H1 (cell line): ENCODE results near the gene CRTC1. TPM values are rescaled to one million over a fixed set of nuclear protein-coding genes. Genes with fewer than 3 reads are reported as not detected.

Source experiments
- BACH1 ChIP-seq: IDR thresholded peaks from 2 replicates; pipeline ENCODE4 v1.6.1; 2012; ENCODE audit warnings: low read length, improper control_type of control experiment
- BCL11A ChIP-seq, 2 experiments: IDR thresholded peaks; one replicate each; pipeline ENCODE4 v1.6.1; 2011; ENCODE audit warnings: low read depth in 2 of 2, low read length in 2 of 2, mild to moderate bottlenecking in 2 of 2
- BRCA1 ChIP-seq: IDR thresholded peaks from 2 replicates; pipeline ENCODE4 v1.6.1; 2012; ENCODE audit warnings: low read depth, low read length, improper control_type of control experiment
- CBX5 ChIP-seq: fragments of 300-800, 300-1000 bp; sonication (generic); IDR thresholded peaks from 2 replicates; pipeline ENCODE4 v1.7.1; 2016; ENCODE audit warnings: antibody characterized with exemption, low read length, low read depth
- CHD2 ChIP-seq: IDR thresholded peaks from 2 replicates; pipeline ENCODE4 v1.6.1; 2012; ENCODE audit warnings: low read length, improper control_type of control experiment
- CREB1 ChIP-seq: IDR thresholded peaks from 2 replicates; pipeline ENCODE4 v1.6.1; 2012; ENCODE audit warnings: inconsistent platforms
- EGR1 ChIP-seq: IDR thresholded peaks from 2 replicates; pipeline ENCODE4 v1.6.1; 2011; ENCODE audit warnings: low read depth, low read length, borderline replicate concordance
- EZH2 ChIP-seq: fragments of 200-600 bp; sonication (generic); IDR thresholded peaks from 2 replicates; pipeline ENCODE4 v1.7.1; 2012; ENCODE audit warnings: low read depth, mild to moderate bottlenecking, moderate library complexity, low read length, inconsistent platforms; ENCODE audit not compliant: severe bottlenecking
- GABPA ChIP-seq: IDR thresholded peaks from 2 replicates; pipeline ENCODE4 v1.6.1; 2011; ENCODE audit warnings: mild to moderate bottlenecking, low read length, moderate library complexity, borderline replicate concordance; ENCODE audit not compliant: insufficient read depth
- KDM1A ChIP-seq: fragments of 200-600, 300-600 bp; sonication (generic); IDR thresholded peaks from 2 replicates; pipeline ENCODE4 v1.7.1; 2016; ENCODE audit warnings: mild to moderate bottlenecking, low read length, borderline replicate concordance
- MAFK ChIP-seq: IDR thresholded peaks from 2 replicates; pipeline ENCODE4 v1.6.1; 2012; ENCODE audit warnings: low read depth, mild to moderate bottlenecking, improper control_type of control experiment, low read length
- PHF8 ChIP-seq: fragments of 200-600 bp; sonication (generic); conservative IDR thresholded peaks from 2 replicates; pipeline ENCODE4 v1.7.1; 2012; ENCODE audit warnings: low read depth, mild to moderate bottlenecking, inconsistent platforms, low read length, moderate library complexity
- POLR2A ChIP-seq, 2 experiments: IDR thresholded peaks; 1 replicate in 1 of 2; 2 replicates in 1 of 2; pipeline ENCODE4 v1.6.1; 2011; ENCODE audit warnings: low read depth in 2 of 2, low read length in 2 of 2, mild to moderate bottlenecking in 2 of 2; ENCODE audit errors: control extremely low read depth in 1 of 2
- POLR2AphosphoS5 ChIP-seq: IDR thresholded peaks from 2 replicates; pipeline ENCODE4 v1.6.1; 2011; ENCODE audit warnings: low read depth, low read length
- SAP30 ChIP-seq: fragments of 300-600 bp; sonication (generic); IDR thresholded peaks from 2 replicates; pipeline ENCODE4 v1.7.1; 2012; ENCODE audit warnings: low read length, moderate library complexity, mild to moderate bottlenecking, inconsistent platforms; ENCODE audit not compliant: insufficient read depth, insufficient replicate concordance
- SIRT6 ChIP-seq: IDR thresholded peaks from one replicate; pipeline ENCODE4 v1.7.1; 2012; ENCODE audit warnings: low read length, inconsistent platforms
- TEAD4 ChIP-seq: IDR thresholded peaks from 2 replicates; pipeline ENCODE4 v1.6.1; 2012; ENCODE audit warnings: low read depth, low read length, inconsistent platforms, mixed read lengths
- YY1 ChIP-seq: IDR thresholded peaks from 2 replicates; pipeline ENCODE4 v1.6.1; 2011; ENCODE audit warnings: low read depth, mild to moderate bottlenecking, low read length
- ZNF274 ChIP-seq: IDR thresholded peaks from 2 replicates; pipeline ENCODE4 v1.7.0; 2012; ENCODE audit warnings: low read length, borderline replicate concordance; ENCODE audit errors: extremely low read depth
- polyA plus RNA-seq, 7 experiments: library from polyadenylated mRNA; depleted of rRNA in 3 of 7; stranded (reverse) in 5 of 7; unstranded in 2 of 7; fragments of >200 nt in 5 of 7; fragments of 200-250 nt in 2 of 7; gene quantifications; 1 replicate in 5 of 7; 2 replicates in 1 of 7; 4 replicates in 1 of 7; pipeline versions ENCODE4 v1.2.1 to v1.2.3, GENCODE V29; 2011 to 2013; ENCODE audit warnings: missing spikeins in 2 of 7, mixed read lengths in 2 of 7
- total RNA-seq: library from RNA; stranded (reverse); fragmentation: NEBNext Ultra II Directional; extraction: Animal tissue kit (Norgen Biotek cat#: 25700); gene quantifications from 2 replicates; pipeline ENCODE4 v1.2.1, GENCODE V29; 2021
- TF ChIP-seq, protein P1 (sequence below), 3 experiments: IDR thresholded peaks; 1 replicate in 2 of 3; 2 replicates in 1 of 3; pipeline versions ENCODE4 v1.5.1 to v1.6.1; 2011; ENCODE audit warnings: low read length in 3 of 3, mild to moderate bottlenecking in 3 of 3, inconsistent platforms in 2 of 3, low read depth in 1 of 3, moderate library complexity in 1 of 3; ENCODE audit not compliant: insufficient read depth in 1 of 3; ENCODE audit errors: control extremely low read depth in 1 of 3
- TF ChIP-seq, protein P2 (sequence below): IDR thresholded peaks from 2 replicates; pipeline ENCODE4 v1.6.1; 2011; ENCODE audit warnings: low read length, improper control_type of control experiment

The CRTC1 gene
- total and polyA plus RNA-seq, 2 of the 8 experiments (the other 6 are each of a cell fraction or from before 2014, with no cell fraction given) = 2.9 to 8.5 TPM

DNA sequence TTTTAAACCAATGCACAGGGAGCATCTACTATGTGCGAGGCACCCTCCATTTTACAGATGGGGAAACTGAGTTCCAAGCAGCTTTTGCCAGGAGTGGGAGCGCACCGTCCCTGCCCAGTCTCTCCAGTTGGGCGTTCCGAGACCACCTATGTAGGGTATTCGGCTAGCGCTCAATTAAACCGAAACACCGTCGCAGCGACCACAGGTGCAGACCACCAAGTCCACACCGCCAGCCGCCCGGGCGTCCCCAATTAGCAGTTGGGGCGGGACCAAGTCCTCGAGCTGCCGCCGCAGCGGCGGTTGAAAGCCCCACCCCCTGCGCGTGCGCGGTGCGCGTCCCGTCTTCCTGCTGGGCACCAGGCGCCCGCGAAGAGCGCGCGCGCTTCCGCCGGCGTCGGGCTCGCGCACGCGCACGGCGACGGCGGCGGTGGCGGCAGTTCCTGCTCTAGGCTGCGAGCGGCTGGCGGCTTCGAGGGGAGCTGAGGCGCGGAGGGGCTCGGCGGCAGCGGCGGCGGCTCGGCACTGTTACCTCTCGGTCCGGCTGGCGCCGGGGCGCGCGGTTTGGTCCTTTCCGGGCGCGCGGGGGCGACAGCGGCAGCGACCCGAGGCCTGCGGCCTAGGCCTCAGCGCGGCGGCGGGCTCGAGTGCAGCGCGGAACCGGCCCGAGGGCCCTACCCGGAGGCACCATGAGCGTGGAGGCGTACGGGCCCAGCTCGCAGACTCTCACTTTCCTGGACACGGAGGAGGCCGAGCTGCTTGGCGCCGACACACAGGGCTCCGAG lies 148.2 kb downstream of the CRTC1 start, which contains the start of gene UPF1 (continued):
- TF ChIP-seq ZNF274 (no peak), BACH1 (no peak), MAFK (no peak), TEAD4 (no peak), BRCA1 (no peak), CHD2 (no peak), EGR1 (no peak), KDM1A (peak; percentile 89), BCL11A (IDR thresholded peaks at IDR 0.05; ENCODE audit: low read depth in 2 of 2, low read length in 2 of 2) (no peak), PHF8 (peak; percentile 88), POLR2A (IDR thresholded peaks at IDR 0.05; ENCODE audit: control extremely low read depth in 1 of 2, low read depth in 2 of 2, low read length in 2 of 2) (peak; percentile 81 to 82), SAP30 (no peak), EZH2 (no peak), YY1 (no peak), CBX5 (no peak), POLR2AphosphoS5 (peak; percentile 82), GABPA (0 out of 2 replicates have a peak, but pooled peaks have one; percentile 18), CREB1 (no peak), SIRT6 (no peak)
- TF ChIP-seq, protein P1, sequence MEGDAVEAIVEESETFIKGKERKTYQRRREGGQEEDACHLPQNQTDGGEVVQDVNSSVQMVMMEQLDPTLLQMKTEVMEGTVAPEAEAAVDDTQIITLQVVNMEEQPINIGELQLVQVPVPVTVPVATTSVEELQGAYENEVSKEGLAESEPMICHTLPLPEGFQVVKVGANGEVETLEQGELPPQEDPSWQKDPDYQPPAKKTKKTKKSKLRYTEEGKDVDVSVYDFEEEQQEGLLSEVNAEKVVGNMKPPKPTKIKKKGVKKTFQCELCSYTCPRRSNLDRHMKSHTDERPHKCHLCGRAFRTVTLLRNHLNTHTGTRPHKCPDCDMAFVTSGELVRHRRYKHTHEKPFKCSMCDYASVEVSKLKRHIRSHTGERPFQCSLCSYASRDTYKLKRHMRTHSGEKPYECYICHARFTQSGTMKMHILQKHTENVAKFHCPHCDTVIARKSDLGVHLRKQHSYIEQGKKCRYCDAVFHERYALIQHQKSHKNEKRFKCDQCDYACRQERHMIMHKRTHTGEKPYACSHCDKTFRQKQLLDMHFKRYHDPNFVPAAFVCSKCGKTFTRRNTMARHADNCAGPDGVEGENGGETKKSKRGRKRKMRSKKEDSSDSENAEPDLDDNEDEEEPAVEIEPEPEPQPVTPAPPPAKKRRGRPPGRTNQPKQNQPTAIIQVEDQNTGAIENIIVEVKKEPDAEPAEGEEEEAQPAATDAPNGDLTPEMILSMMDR (IDR thresholded peaks at IDR 0.05; ENCODE audit: control extremely low read depth in 1 of 3, insufficient read depth in 1 of 3, low read depth in 1 of 3, low read length in 3 of 3) = 0 out of 4 replicates have a peak, but pooled peaks of 1 of the 3 experiments have one; percentile 10
- TF ChIP-seq, protein P2, sequence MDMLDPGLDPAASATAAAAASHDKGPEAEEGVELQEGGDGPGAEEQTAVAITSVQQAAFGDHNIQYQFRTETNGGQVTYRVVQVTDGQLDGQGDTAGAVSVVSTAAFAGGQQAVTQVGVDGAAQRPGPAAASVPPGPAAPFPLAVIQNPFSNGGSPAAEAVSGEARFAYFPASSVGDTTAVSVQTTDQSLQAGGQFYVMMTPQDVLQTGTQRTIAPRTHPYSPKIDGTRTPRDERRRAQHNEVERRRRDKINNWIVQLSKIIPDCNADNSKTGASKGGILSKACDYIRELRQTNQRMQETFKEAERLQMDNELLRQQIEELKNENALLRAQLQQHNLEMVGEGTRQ = no peak
